Lung (tissue), 12 donors: Measurements from ENCODE around the gene RGS7. TPM values are rescaled to one million over a fixed set of nuclear protein-coding genes. Genes with fewer than 3 reads are reported as not detected.

ENCODE experiments used
- ATAC-seq: fragments of 200-7000 bp; cut with Tn5 transposase; one replicate; pipeline ENCODE4 v1.9.1; 2020; ENCODE audit warnings: moderate number of reproducible peaks; ENCODE audit not compliant: insufficient read depth, low FRiP score
- DNase-seq, 3 donors: peaks; one replicate each; pipeline ENCODE4 v3.0.0-alpha.2; 2013 to 2017
- H3K27ac ChIP-seq, 2 donors: one replicate each; pipeline ENCODE4 v1.5.1; 2013; ENCODE audit warnings: mild to moderate bottlenecking in 2 of 2, moderate library complexity in 2 of 2, control low read depth in 1 of 2, inconsistent platforms in 1 of 2, low read depth in 1 of 2, low read length in 1 of 2
- H3K27me3 ChIP-seq, 3 donors: one replicate each; pipeline ENCODE4 v1.5.1; 2013; ENCODE audit warnings: low read length in 2 of 3; ENCODE audit not compliant: control insufficient read depth in 3 of 3, insufficient read depth in 3 of 3
- H3K36me3 ChIP-seq, 4 donors: one replicate each; pipeline ENCODE4 v1.5.1; 2013; ENCODE audit warnings: low read length in 4 of 4, mild to moderate bottlenecking in 1 of 4, moderate library complexity in 1 of 4; ENCODE audit not compliant: control insufficient read depth in 4 of 4, insufficient read depth in 4 of 4
- H3K4me1 ChIP-seq, 5 donors: one replicate each; pipeline ENCODE4 v1.5.1; 2013; ENCODE audit warnings: low read length in 5 of 5, mild to moderate bottlenecking in 2 of 5, moderate library complexity in 1 of 5; ENCODE audit not compliant: control insufficient read depth in 5 of 5, insufficient read depth in 5 of 5
- H3K4me3 ChIP-seq: one replicate; pipeline ENCODE4 v1.5.1; 2013; ENCODE audit warnings: mild to moderate bottlenecking, control low read depth, moderate library complexity
- H3K9ac ChIP-seq, 2 donors: one replicate each; pipeline ENCODE4 v1.5.1; 2013; ENCODE audit warnings: low read length in 2 of 2, control low read depth in 1 of 2; ENCODE audit not compliant: insufficient read depth in 1 of 2
- H3K9me3 ChIP-seq, 4 donors: one replicate each; pipeline ENCODE4 v1.5.1; 2013; ENCODE audit warnings: low read length in 3 of 4, mild to moderate bottlenecking in 1 of 4, moderate library complexity in 1 of 4; ENCODE audit not compliant: control insufficient read depth in 4 of 4, insufficient read depth in 3 of 4
- CTCF ChIP-seq: IDR thresholded peaks from 2 replicates; pipeline ENCODE4 v1.5.1; 2012; ENCODE audit warnings: mild to moderate bottlenecking; ENCODE audit errors: control extremely low read depth, extremely low read depth
- WGBS, 2 donors: extraction: QIAGEN DNeasy Blood & Tissue Kit; methylation state at CpG; one replicate each; pipeline ENCODE4 v1.1.7; 2013; 5-methylcytosine and 5-hydroxymethylcytosine counted together
- polyA plus RNA-seq, 2 donors: library from polyadenylated mRNA; stranded (reverse); fragments of 200-250 nt; gene quantifications; one replicate each; pipeline ENCODE4 v1.2.1, GENCODE V29; 2013
- total RNA-seq, 2 donors: library from RNA; depleted of rRNA in 1 of 2; stranded (reverse); fragments of >200 nt in 1 of 2; gene quantifications; one replicate each; pipeline ENCODE4 v1.2.1, GENCODE V29; 2014 to 2021
- donor health status: control.
- donor health status: control.
- donor health status: Bipolar disorder and iron deficiency.
- donor health status: healthy.
- donor health status: DM: yes; HTN: yes; CAD: no.

RGS7 gene
- total and polyA plus RNA-seq, 4 donors: 0.06 to 0.25 (median 0.08) TPM; not detected in 1

GRCh38 chr1:240800291-240800690, 556.7 kb downstream of the RGS7 start:
- no peak for DNase-seq
- Histone ChIP-seq H3K4me1 (no peaks in the 10 kb centered on the region), H3K27me3 (peaks cover 0 to 6% (median 0%) of the 10 kb centered on the region in 3 donors), H3K9me3 (no peaks in the 10 kb centered on the region), H3K36me3 (no peaks in the 10 kb centered on the region), H3K4me3 (no peak overlapping the region), H3K27ac (no peak overlapping the region), H3K9ac (no peak overlapping the region)
- 64 to 69% methylated on average over 1 of the region's 1 CpG for WGBS, 2 donors
- ATAC-seq: no peak
- TF ChIP-seq CTCF: no peak

GRCh38 chr1:240797050-240797449, 560.0 kb downstream of the RGS7 start:
- 78 to 82% methylated on average over 1 of the region's 1 CpG for WGBS, 2 donors
- Histone ChIP-seq H3K9me3 (no peaks in the 10 kb centered on the region), H3K9ac (no peak overlapping the region), H3K4me1 (no peaks in the 10 kb centered on the region), H3K4me3 (no peak overlapping the region), H3K27me3 (peaks cover 0 to 6% (median 0%) of the 10 kb centered on the region in 3 donors), H3K27ac (no peak overlapping the region), H3K36me3 (no peaks in the 10 kb centered on the region)
- no peak for TF ChIP-seq CTCF
- ATAC-seq: no peak
- DNase-seq: no peak

DNA sequence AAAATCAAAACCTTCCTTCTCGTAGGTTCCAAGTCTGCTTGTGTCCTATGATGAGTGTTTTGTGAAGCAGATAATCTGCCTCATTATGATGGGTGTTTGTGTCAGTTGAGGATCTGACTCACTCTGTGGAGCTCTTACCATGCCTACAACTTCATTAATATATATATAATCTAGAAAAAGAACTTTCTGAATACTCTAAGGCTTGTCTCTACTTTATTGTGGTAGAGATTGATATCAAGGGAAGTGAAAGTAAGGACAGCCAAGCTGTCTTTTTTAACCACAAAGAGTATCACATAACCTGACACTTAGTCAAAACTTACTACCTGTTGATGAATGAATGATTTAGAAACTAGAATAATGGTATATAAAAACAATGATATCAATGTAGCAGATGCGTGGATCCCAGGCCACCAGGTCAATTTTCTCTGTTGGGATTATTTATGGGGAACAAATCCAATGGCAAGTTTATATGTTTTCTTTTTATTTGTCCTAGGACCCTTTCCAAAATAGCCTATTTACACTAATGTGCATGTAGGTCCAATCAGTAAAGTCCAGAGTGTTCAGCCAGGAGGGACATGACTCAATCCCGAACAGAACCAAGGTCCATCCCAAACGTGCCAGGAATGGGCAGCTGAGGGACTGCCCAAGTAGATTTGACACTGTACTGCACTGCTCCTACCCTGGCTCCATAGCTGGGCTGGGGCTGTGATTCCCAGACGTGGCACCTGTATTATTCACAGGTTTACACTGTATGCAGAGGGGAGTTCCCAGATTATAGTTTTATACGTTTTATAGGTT, 562.8 kb downstream of the RGS7 start:
- H3K27me3 ChIP-seq: peaks cover 0 to 6% (median 0%) of the 10 kb centered on the region in 3 donors
- WGBS, 2 donors: 64 to 72% methylated on average over 6 of the region's 6 CpGs
- H3K9me3 ChIP-seq: no peaks in the 10 kb centered on the region
- DNase-seq (no peak), ATAC-seq (no peak)
- no peaks in the 10 kb centered on the region for H3K4me1 ChIP-seq
- no peak overlapping the region for H3K4me3 ChIP-seq
- H3K9ac ChIP-seq: no peak overlapping the region
- no peak for TF ChIP-seq CTCF
- H3K27ac ChIP-seq: no peak overlapping the region
- H3K36me3 ChIP-seq: no peaks in the 10 kb centered on the region
